ENCODE measurements around the gene NUDT14. TPM values are rescaled to one million over a fixed set of nuclear protein-coding genes. Genes with fewer than 3 reads are reported as not detected.

Gene NUDT14
- total and polyA plus RNA-seq, 9 donors = 0.68 to 22.5 (median 11.4) TPM

GRCh38 chr14:105208738-105209075 is 27.6 kb upstream of the NUDT14 start:
- DNase-seq = no peak
- H3K27me3 ChIP-seq = no peaks in the 10 kb centered on the region
- 89 to 92% (median 90%) methylated on average over 11 to 12 of the region's 12 CpGs for WGBS, 3 donors
- no peaks in the 10 kb centered on the region for H3K9me3 ChIP-seq
- no peak overlapping the region for H3K4me3 ChIP-seq
- no peak overlapping the region for H3K27ac ChIP-seq
- no peaks in the 10 kb centered on the region for H3K36me3 ChIP-seq
- TF ChIP-seq EP300 (IDR thresholded peaks at IDR 0.05) = no peak
- peaks cover 8% of the 10 kb centered on the region for H3K4me1 ChIP-seq (ENCODE audit: insufficient read depth)
- intact Hi-C loops (cut with DNase I) = loop anchor here in 1 of 4 donors (10.0 kb wide), 1 partner anchor 76 kb away; no protein-coding TSS in a partner anchor

- 80 to 86% (median 82%) methylated on average over 22 to 25 of the region's 25 CpGs for WGBS, 3 donors
- no peak for DNase-seq
- no peaks in the 10 kb centered on the region for H3K9me3 ChIP-seq
- no peaks in the 10 kb centered on the region for H3K27me3 ChIP-seq
- TF ChIP-seq EP300 (IDR thresholded peaks at IDR 0.05) (no peak), CTCF (IDR thresholded peaks at IDR 0.05) (no peak), POLR2A (IDR thresholded peaks at IDR 0.05) (no peak)
- H3K36me3 ChIP-seq = no peaks in the 10 kb centered on the region
- H3K4me3 ChIP-seq = no peak overlapping the region
- H3K4me1 ChIP-seq (ENCODE audit: insufficient read depth) = peaks cover 8% of the 10 kb centered on the region
- intact Hi-C loops (cut with DNase I) = loop anchor here in 1 of 4 donors (10.0 kb wide), 1 partner anchor 77 kb away; no protein-coding TSS in a partner anchor
- no peak overlapping the region for H3K27ac ChIP-seq
These were observed 27.1 kb upstream of the NUDT14 start for GRCh38 chr14:105207996-105208737.

- Histone ChIP-seq H3K4me3 (no peak overlapping the region), H3K4me1 (ENCODE audit: insufficient read depth) (peaks cover 8% of the 10 kb centered on the region), H3K27me3 (no peaks in the 10 kb centered on the region), H3K36me3 (no peaks in the 10 kb centered on the region), H3K27ac (no peak overlapping the region), H3K9me3 (no peaks in the 10 kb centered on the region)
- no peak for TF ChIP-seq EP300 (IDR thresholded peaks at IDR 0.05)
- TF ChIP-seq CTCF (IDR thresholded peaks at IDR 0.05) = no peak
- no peak for TF ChIP-seq POLR2A (IDR thresholded peaks at IDR 0.05)
- 70 to 77% (median 72%) methylated on average over 13 of the region's 13 CpGs for WGBS, 3 donors
- DNase-seq = no peak
- intact Hi-C loops (cut with DNase I) = loop anchor here in 1 of 4 donors (10.0 kb wide), 1 partner anchor 77 kb away; no protein-coding TSS in a partner anchor
These were observed 26.4 kb upstream of the NUDT14 start for GRCh38 chr14:105207460-105207901.

- H3K27me3 ChIP-seq = no peaks in the 10 kb centered on the region
- WGBS, 3 donors = 29 to 40% (median 35%) methylated on average over 5 of the region's 5 CpGs
- peaks cover 8% of the 10 kb centered on the region for H3K4me1 ChIP-seq (ENCODE audit: insufficient read depth)
- intact Hi-C loops (cut with DNase I) = loop anchor here in 1 of 4 donors (10.0 kb wide), 1 partner anchor 78 kb away; no protein-coding TSS in a partner anchor
- no peak overlapping the region for H3K27ac ChIP-seq
- no peak for DNase-seq
- H3K9me3 ChIP-seq = no peaks in the 10 kb centered on the region
- H3K36me3 ChIP-seq = no peaks in the 10 kb centered on the region
- no peak overlapping the region for H3K4me3 ChIP-seq
- TF ChIP-seq POLR2A (IDR thresholded peaks at IDR 0.05) = no peak
- no peak for TF ChIP-seq CTCF (IDR thresholded peaks at IDR 0.05)
- TF ChIP-seq EP300 (IDR thresholded peaks at IDR 0.05) = no peak
These were observed 25.8 kb upstream of the NUDT14 start for GRCh38 chr14:105206873-105207272.

GRCh38 chr14:105205673-105206208 is 24.6 kb upstream of the NUDT14 start:
- Histone ChIP-seq H3K27ac (no peak overlapping the region), H3K36me3 (no peaks in the 10 kb centered on the region), H3K4me1 (ENCODE audit: insufficient read depth) (peaks cover 8% of the 10 kb centered on the region), H3K27me3 (no peaks in the 10 kb centered on the region), H3K4me3 (no peak overlapping the region), H3K9me3 (no peaks in the 10 kb centered on the region)
- intact Hi-C loops (cut with DNase I) = loop anchor here in 1 of 4 donors (10.0 kb wide), 1 partner anchor 79 kb away; no protein-coding TSS in a partner anchor
- TF ChIP-seq CTCF (IDR thresholded peaks at IDR 0.05) (no peak), POLR2A (IDR thresholded peaks at IDR 0.05) (no peak), EP300 (IDR thresholded peaks at IDR 0.05) (no peak)
- WGBS, 3 donors = 17 to 23% (median 18%) methylated on average over 12 of the region's 12 CpGs
- no peak for DNase-seq

Data from ovary (tissue), 9 donors.